Nephron (organoid): ENCODE data around the gene ABHD4.
A peak's percentile ranks its signal among the peaks of the same experiment; 100 is the strongest.

Experiments used
- H3K27ac Mint-ChIP-seq, 3 experiments: 2 replicates each; pipeline ENCODE4 v1.8.0; 2020; ENCODE audit warnings: mixed read lengths in 3 of 3, mild to moderate bottlenecking in 2 of 3, moderate library complexity in 1 of 3
- H3K27me3 Mint-ChIP-seq: 2 replicates; pipeline ENCODE4 v1.8.0; 2021; ENCODE audit warnings: low read depth, mild to moderate bottlenecking, moderate library complexity, mixed read lengths
- H3K36me3 Mint-ChIP-seq: 2 replicates; pipeline ENCODE4 v1.8.0; 2020; ENCODE audit warnings: low read depth, mixed read lengths
- H3K4me1 Mint-ChIP-seq: 2 replicates; pipeline ENCODE4 v1.8.0; 2020; ENCODE audit warnings: mixed read lengths
- H3K4me3 Mint-ChIP-seq, 3 experiments: 2 replicates each; pipeline ENCODE4 v1.8.0; 2020; ENCODE audit warnings: mild to moderate bottlenecking in 3 of 3, mixed read lengths in 3 of 3, moderate library complexity in 2 of 3
- H3K9me3 Mint-ChIP-seq: 2 replicates; pipeline ENCODE4 v1.8.0; 2020; ENCODE audit warnings: mixed read lengths
- CTCF ChIP-seq, 3 experiments: fragments of 200-600 bp; sonication (generic); IDR thresholded peaks; one replicate each; pipeline ENCODE4 v1.5.0; 2021; ENCODE audit warnings: antibody characterized with exemption in 3 of 3; ENCODE audit not compliant: unreplicated experiment in 3 of 3

ABHD4 gene

GRCh38 chr14:22657861-22658260, 59.8 kb downstream of the ABHD4 start:
- Mint-ChIP-seq H3K4me1 (peaks cover 21% of the 10 kb centered on the region), H3K4me3 (no peak overlapping the region), H3K27me3 (peaks cover 2% of the 10 kb centered on the region)

GRCh38 chr14:22658946-22659345, 60.8 kb downstream of the ABHD4 start:
- Mint-ChIP-seq H3K36me3 (no peaks in the 10 kb centered on the region), H3K27me3 (peaks cover 4% of the 10 kb centered on the region), H3K27ac (peak overlapping the region; percentile 32 to 49 (median 35)), H3K4me1 (peaks cover 15% of the 10 kb centered on the region), H3K9me3 (no peaks in the 10 kb centered on the region), H3K4me3 (no peak overlapping the region)
- TF ChIP-seq CTCF (IDR thresholded peaks at IDR 0.05; ENCODE audit: unreplicated experiment in 3 of 3): no peak

More at GRCh38 chr14:22657861-22658260, 59.8 kb downstream of the ABHD4 start:
- Mint-ChIP-seq H3K36me3 (no peaks in the 10 kb centered on the region), H3K9me3 (no peaks in the 10 kb centered on the region), H3K27ac (peak overlapping the region; percentile 89 to 96 (median 95))
- peak in 1 of 3 experiments; percentile 19 for TF ChIP-seq CTCF (IDR thresholded peaks at IDR 0.05; ENCODE audit: unreplicated experiment in 3 of 3)

GRCh38 chr14:22660654-22661053, 62.6 kb downstream of the ABHD4 start:
- peaks cover 15% of the 10 kb centered on the region for H3K4me1 Mint-ChIP-seq
- TF ChIP-seq CTCF (IDR thresholded peaks at IDR 0.05; ENCODE audit: unreplicated experiment in 3 of 3): no peak
- H3K4me3 Mint-ChIP-seq: no peak overlapping the region
- H3K27me3 Mint-ChIP-seq: peaks cover 4% of the 10 kb centered on the region
- H3K27ac Mint-ChIP-seq: no peak overlapping the region
- no peaks in the 10 kb centered on the region for H3K9me3 Mint-ChIP-seq
- H3K36me3 Mint-ChIP-seq: no peaks in the 10 kb centered on the region
